Endothelial cell of umbilical vein (primary cell): ENCODE results near the gene INPP4B. TPM values are rescaled to one million over a fixed set of nuclear protein-coding genes. Genes with fewer than 3 reads are reported as not detected.

Experiments used
- BruUV-seq: library from RNA; stranded (reverse); fragments of 400-500 nt; replicated peaks from 2 replicates; lab custom pipeline; 2021; lab: Mats Ljungman, UMichigan
- CTCF ChIA-PET: fragments of 300-600, 350-600 bp; sonication (Branson Sonifier 250); formaldehyde crosslinking; loops from one replicate; lab custom pipeline; 2021; ENCODE audit warnings: antibody characterized with exemption, inconsistent platforms; lab: Charles Lee
- POLR2A ChIA-PET: fragments of 300-600, 350-600 bp; sonication (Branson Sonifier 250); formaldehyde crosslinking; loops from one replicate; lab custom pipeline; 2021; ENCODE audit warnings: antibody characterized with exemption, inconsistent platforms; lab: Charles Lee
- DNase-seq: peaks from one replicate; pipeline ENCODE4 v3.0.0-alpha.2; 2011; ENCODE audit warnings: low read depth, low spot score
- FAIRE-seq: peaks from 2 replicates; lab custom pipeline; 2011; peaks lifted over from hg19 to GRCh38; lab: Jason Lieb, UNC
- H2AFZ ChIP-seq: 2 replicates; pipeline ENCODE4 v1.6.0; 2012; ENCODE audit warnings: low read depth, low read length, control low read depth, inconsistent platforms
- H3K27ac ChIP-seq: 2 replicates; pipeline ENCODE4 v1.5.1; 2011; ENCODE audit warnings: low read depth, mild to moderate bottlenecking, control low read depth, low read length, moderate library complexity; ENCODE audit not compliant: insufficient read depth
- H3K27me3 ChIP-seq, 2 experiments: 2 replicates each; pipeline versions ENCODE4 v1.6.0 to v1.6.1; 2011; ENCODE audit warnings: low read length in 2 of 2, mixed read lengths in 1 of 2; ENCODE audit not compliant: control insufficient read depth in 2 of 2, insufficient read depth in 2 of 2
- H3K36me3 ChIP-seq, 2 experiments: 2 replicates in 1 of 2; 3 replicates in 1 of 2; pipeline ENCODE4 v1.5.1; 2011; ENCODE audit warnings: low read length in 2 of 2, mild to moderate bottlenecking in 1 of 2, moderate library complexity in 1 of 2; ENCODE audit not compliant: control insufficient read depth in 2 of 2, insufficient read depth in 2 of 2; ENCODE audit errors: extremely low read depth in 1 of 2
- H3K4me1 ChIP-seq: 3 replicates; pipeline ENCODE4 v1.5.1; 2011; ENCODE audit warnings: mild to moderate bottlenecking, low read length; ENCODE audit not compliant: control insufficient read depth, insufficient read depth; ENCODE audit errors: extremely low read depth
- H3K4me2 ChIP-seq: 2 replicates; pipeline ENCODE4 v1.6.1; 2011; ENCODE audit warnings: low read length, control low read depth, mixed read lengths; ENCODE audit not compliant: insufficient read depth
- H3K4me3 ChIP-seq, 3 experiments: fragments of 200-600 bp in 1 of 3; sonication (generic), shearing (Covaris generic) in 1 of 3; replicated peaks in 1 of 3; 2 replicates each; pipeline ENCODE4 v1.5.1; 2011 to 2016; ENCODE audit warnings: control low read depth in 3 of 3, low read length in 3 of 3, mild to moderate bottlenecking in 2 of 3, inconsistent platforms in 1 of 3, low read depth in 1 of 3, moderate library complexity in 1 of 3; ENCODE audit not compliant: insufficient read depth in 1 of 3
- H3K79me2 ChIP-seq: 2 replicates; pipeline ENCODE4 v1.6.0; 2012; ENCODE audit warnings: low read length, inconsistent platforms; ENCODE audit not compliant: control insufficient read depth, insufficient read depth
- H3K9ac ChIP-seq: replicated peaks from 2 replicates; pipeline ENCODE3; 2011; ENCODE audit warnings: low read length, control low read depth; ENCODE audit not compliant: insufficient read depth; ENCODE audit errors: extremely low read depth
- H3K9me1 ChIP-seq: replicated peaks from 3 replicates; pipeline ENCODE4 v1.6.0; 2011; ENCODE audit warnings: mild to moderate bottlenecking, low read length; ENCODE audit not compliant: control insufficient read depth, insufficient read depth; ENCODE audit errors: extremely low read depth
- H3K9me3 ChIP-seq: replicated peaks from 2 replicates; pipeline ENCODE4 v1.5.1; 2012; ENCODE audit warnings: low read length, inconsistent platforms; ENCODE audit not compliant: control insufficient read depth, insufficient read depth
- H4K20me1 ChIP-seq: replicated peaks from 2 replicates; pipeline ENCODE3; 2011; ENCODE audit warnings: mild to moderate bottlenecking, low read length; ENCODE audit not compliant: control insufficient read depth, insufficient read depth; ENCODE audit errors: extremely low read depth
- CTCF ChIP-seq, 2 donors: IDR thresholded peaks; 1 replicate in 1 of 2; 2 replicates in 1 of 2; pipeline ENCODE4 v1.5.1; 2011; ENCODE audit warnings: low read length in 2 of 2, mild to moderate bottlenecking in 2 of 2, moderate library complexity in 2 of 2, control low read depth in 1 of 2, inconsistent platforms in 1 of 2, low read depth in 1 of 2; ENCODE audit not compliant: insufficient read depth in 1 of 2; ENCODE audit errors: extremely low read depth in 1 of 2
- EZH2 ChIP-seq: IDR thresholded peaks from 2 replicates; pipeline ENCODE4 v1.6.1; 2012; ENCODE audit warnings: borderline replicate concordance, low read depth, mild to moderate bottlenecking, moderate library complexity, low read length, inconsistent platforms; ENCODE audit not compliant: severe bottlenecking
- FOS ChIP-seq: IDR thresholded peaks from 2 replicates; pipeline ENCODE4 v1.6.1; 2011; ENCODE audit warnings: mild to moderate bottlenecking, low read length, moderate library complexity, borderline replicate concordance; ENCODE audit not compliant: insufficient read depth
- GATA2 ChIP-seq: IDR thresholded peaks from 2 replicates; pipeline ENCODE4 v1.7.0; 2011; ENCODE audit warnings: low read depth, mild to moderate bottlenecking, moderate library complexity, mixed read lengths, low read length; ENCODE audit not compliant: insufficient read length, insufficient read depth
- JUN ChIP-seq: IDR thresholded peaks from 2 replicates; pipeline ENCODE4 v1.6.1; 2011; ENCODE audit warnings: borderline replicate concordance, low read depth; ENCODE audit not compliant: insufficient read length, insufficient read depth
- MYC ChIP-seq: IDR thresholded peaks from one replicate; pipeline ENCODE4 v1.6.1; 2011; ENCODE audit warnings: mild to moderate bottlenecking, low read depth, low read length
- POLR2A ChIP-seq: IDR thresholded peaks from 2 replicates; pipeline ENCODE4 v1.6.1; 2012; ENCODE audit warnings: low read depth, mild to moderate bottlenecking, control low read depth, low read length
- POLR2AphosphoS5 ChIP-seq: IDR thresholded peaks from 2 replicates; pipeline ENCODE4 v1.6.1; 2012; ENCODE audit warnings: low read depth, mild to moderate bottlenecking, control low read depth, low read length, moderate library complexity; ENCODE audit not compliant: insufficient read depth
- dilution Hi-C: fragments of 300-500 bp; cut with MboI; formaldehyde crosslinking; loops from one replicate; pipeline ENCODE4 v1.15.0; 2019; ENCODE audit warnings: low sequenced_read_pairs; ENCODE audit not compliant: extremely low pct_ligation_motif_present
- intact Hi-C: fragments of 100-400 bp; cut with micrococcal nuclease; formaldehyde crosslinking; loops from one replicate; pipeline ENCODE4 v1.10.0; 2022
- polyA plus RNA-seq, 4 experiments: library from polyadenylated mRNA; depleted of rRNA in 3 of 4; stranded (reverse) in 3 of 4; unstranded in 1 of 4; fragments of >200 nt; gene quantifications; 2 replicates each; pipeline versions ENCODE4 v1.2.1 to v1.2.3, GENCODE V29; 2011 to 2012; ENCODE audit warnings: missing spikeins in 1 of 4
- total RNA-seq: library from RNA; stranded (reverse); gene quantifications from 2 replicates; pipeline ENCODE4 v1.2.3, GENCODE V29; 2021
- TF ChIP-seq, protein P1 (sequence below): IDR thresholded peaks from 2 replicates; pipeline ENCODE4 v1.6.1; 2011; ENCODE audit not compliant: insufficient read depth, insufficient read length

The INPP4B gene
- total and polyA plus RNA-seq, 2 donors (not counting 3 experiments of a cell fraction or from before 2014, with no cell fraction given): 0.41 to 3.1 TPM

- no peak overlapping the region for H2AFZ ChIP-seq
- intact Hi-C loops: no loop called here
- DNase-seq (no peak), FAIRE-seq (no peak)
- TF ChIP-seq POLR2AphosphoS5 (no peak), CTCF (IDR thresholded peaks at IDR 0.05; ENCODE audit: extremely low read depth in 1 of 2, insufficient read depth in 1 of 2, low read depth in 1 of 2, low read length in 2 of 2) (no peak), EZH2 (no peak), MYC (no peak), FOS (no peak), GATA2 (no peak), JUN (no peak), POLR2A (no peak)
- TF ChIP-seq, protein P1, sequence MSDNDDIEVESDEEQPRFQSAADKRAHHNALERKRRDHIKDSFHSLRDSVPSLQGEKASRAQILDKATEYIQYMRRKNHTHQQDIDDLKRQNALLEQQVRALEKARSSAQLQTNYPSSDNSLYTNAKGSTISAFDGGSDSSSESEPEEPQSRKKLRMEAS: no peak
- ChIA-PET POLR2A (no interaction called here), CTCF (no interaction called here)
- no peak overlapping the region for H3K9ac ChIP-seq
- no peaks in the 10 kb centered on the region for H3K36me3 ChIP-seq
- no peaks in the 10 kb centered on the region for H4K20me1 ChIP-seq
- no peaks in the 10 kb centered on the region for H3K9me1 ChIP-seq
- no peak overlapping the region for H3K4me3 ChIP-seq
- H3K27me3 ChIP-seq: no peaks in the 10 kb centered on the region
- no TSS peak for BruUV-seq
- dilution Hi-C loops: no loop called here
- H3K9me3 ChIP-seq: no peaks in the 10 kb centered on the region
- H3K79me2 ChIP-seq: no peaks in the 10 kb centered on the region
- no peak overlapping the region for H3K27ac ChIP-seq
- H3K4me2 ChIP-seq: no peak overlapping the region
- H3K4me1 ChIP-seq: no peaks in the 10 kb centered on the region
Measured at GRCh38 chr4:142181021-142181420, 665.1 kb downstream of the INPP4B start.
